BE2C (cell line): ENCODE data around the gene CXCR1.

ENCODE experiments used
- DNase-seq: peaks from one replicate; pipeline ENCODE4 v3.0.0-alpha.2; 2020
- H3K27me3 ChIP-seq: fragments of 250-450 bp; sonication (Bioruptor Pico); 2 replicates; pipeline ENCODE4 v1.5.1; 2020; ENCODE audit warnings: mild to moderate bottlenecking
- H3K36me3 ChIP-seq: fragments of 250-450 bp; sonication (Bioruptor Pico); 2 replicates; pipeline ENCODE4 v1.5.1; 2020; ENCODE audit warnings: mild to moderate bottlenecking
- H3K4me1 ChIP-seq: fragments of 250-450 bp; sonication (Bioruptor Pico); 2 replicates; pipeline ENCODE4 v1.5.1; 2020
- H3K4me3 ChIP-seq: 2 replicates; pipeline ENCODE4 v1.5.1; 2011; ENCODE audit warnings: low read depth, low read length
- H3K9me3 ChIP-seq: fragments of 250-450 bp; sonication (Bioruptor Pico); 2 replicates; pipeline ENCODE4 v1.5.1; 2020
- CTCF ChIP-seq: IDR thresholded peaks from 2 replicates; pipeline ENCODE4 v1.5.1; 2012; ENCODE audit warnings: mild to moderate bottlenecking, low read depth, low read length

The CXCR1 gene

DNA sequence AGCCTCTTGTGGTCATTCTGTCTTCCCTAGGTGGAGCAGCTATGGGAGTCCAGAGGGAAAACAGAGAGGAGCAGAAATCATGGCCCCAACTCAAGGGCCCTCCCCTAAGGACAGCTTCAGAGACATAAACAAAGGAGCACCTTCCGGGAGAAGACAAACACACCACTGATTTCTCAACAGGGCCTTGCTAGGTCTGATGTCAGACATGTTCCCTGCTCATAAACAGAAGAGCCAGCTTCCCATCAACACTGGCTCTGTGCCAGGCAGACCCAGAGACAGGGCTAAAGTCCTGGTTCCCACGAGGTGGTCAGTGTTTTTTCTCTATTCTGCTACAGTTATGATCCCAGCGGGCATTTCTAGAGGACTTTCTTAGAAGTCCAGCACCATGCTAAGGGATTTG lies 21.6 kb downstream of the CXCR1 start:
- TF ChIP-seq CTCF = no peak

DNA sequence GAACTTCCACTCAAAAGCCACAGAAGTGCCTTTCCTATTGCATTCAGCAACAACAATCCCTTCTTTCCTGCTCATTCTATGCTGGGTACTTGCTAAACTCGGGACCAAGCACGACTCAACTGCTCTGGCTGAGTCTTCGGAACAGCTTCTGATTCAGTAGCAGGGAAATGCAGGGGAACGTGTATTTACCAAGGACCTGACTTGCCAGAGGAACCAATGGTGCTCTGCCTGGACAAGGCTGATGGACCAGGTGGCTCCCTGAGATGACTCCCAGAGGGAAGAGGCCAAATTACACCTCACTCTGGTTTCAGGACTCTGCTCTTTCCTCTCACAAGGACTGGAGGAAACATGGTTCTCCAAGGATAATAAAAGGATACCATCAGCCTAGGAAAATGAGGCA lies 28.7 kb downstream of the CXCR1 start:
- Histone ChIP-seq H3K4me1 (no peaks in the 10 kb centered on the region), H3K27me3 (peaks cover 54% of the 10 kb centered on the region), H3K36me3 (no peaks in the 10 kb centered on the region), H3K4me3 (no peak overlapping the region), H3K9me3 (no peaks in the 10 kb centered on the region)
- no peak for TF ChIP-seq CTCF
- DNase-seq = no peak

More for the DNA sequence above, 21.6 kb downstream of the CXCR1 start:
- no peaks in the 10 kb centered on the region for H3K36me3 ChIP-seq
- DNase-seq = peak; percentile 34
- H3K27me3 ChIP-seq = peaks cover 18% of the 10 kb centered on the region
- no peak overlapping the region for H3K4me3 ChIP-seq
- H3K9me3 ChIP-seq = 0 out of 2 replicates have a peak, but pooled peaks cover 3% of the 10 kb centered on the region
- no peaks in the 10 kb centered on the region for H3K4me1 ChIP-seq

GRCh38 chr2:218137514-218137913 lies 29.2 kb downstream of the CXCR1 start:
- Histone ChIP-seq H3K4me3 (no peak overlapping the region), H3K4me1 (no peaks in the 10 kb centered on the region), H3K9me3 (no peaks in the 10 kb centered on the region), H3K27me3 (peaks cover 59% of the 10 kb centered on the region), H3K36me3 (no peaks in the 10 kb centered on the region)
- no peak for TF ChIP-seq CTCF
- no peak for DNase-seq

DNA sequence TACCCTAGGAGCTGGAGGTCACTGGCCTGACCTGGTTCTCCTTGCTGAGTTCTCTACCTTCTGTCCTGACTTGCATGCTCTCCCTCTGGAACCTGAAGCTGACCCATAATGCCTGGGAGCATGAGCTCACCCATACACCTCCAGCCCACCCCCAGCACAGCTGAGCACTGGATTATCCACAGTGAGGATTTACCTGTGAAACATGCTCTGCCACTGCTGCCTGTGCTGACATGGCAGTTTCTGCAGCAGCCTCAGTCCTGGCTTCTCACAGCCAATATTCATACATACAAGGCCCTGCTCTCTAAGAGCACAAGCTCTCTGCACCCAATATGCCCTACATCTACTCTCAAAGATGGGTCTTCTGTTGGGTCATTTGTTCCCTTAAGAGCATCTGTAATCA lies 35.9 kb downstream of the CXCR1 start:
- Histone ChIP-seq H3K4me1 (no peaks in the 10 kb centered on the region), H3K9me3 (no peaks in the 10 kb centered on the region), H3K4me3 (no peak overlapping the region), H3K27me3 (peaks cover 12% of the 10 kb centered on the region), H3K36me3 (no peaks in the 10 kb centered on the region)
- DNase-seq = no peak
- no peak for TF ChIP-seq CTCF

DNA sequence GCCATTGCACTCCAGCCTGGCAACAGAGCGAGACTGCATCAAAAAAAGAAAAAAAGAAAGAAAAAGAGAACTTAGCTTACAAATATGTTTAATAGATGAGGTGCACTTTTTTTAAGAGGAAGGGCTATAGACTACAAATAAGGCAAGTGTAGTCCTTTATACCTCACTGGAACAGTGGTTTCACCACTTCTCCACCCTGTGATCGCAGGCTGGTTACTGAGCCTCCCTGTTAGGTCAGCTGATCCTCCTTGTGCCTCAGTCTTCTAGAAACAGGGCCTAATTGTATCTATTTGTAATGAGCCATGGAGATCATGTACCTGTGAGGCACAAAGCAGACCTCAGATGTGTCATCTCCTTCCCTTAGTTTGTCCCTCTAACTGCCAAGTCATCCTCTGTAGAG lies 36.4 kb downstream of the CXCR1 start:
- H3K27me3 ChIP-seq = peaks cover 12% of the 10 kb centered on the region
- H3K4me1 ChIP-seq = no peaks in the 10 kb centered on the region
- no peak for DNase-seq
- no peaks in the 10 kb centered on the region for H3K9me3 ChIP-seq
- no peak overlapping the region for H3K4me3 ChIP-seq
- H3K36me3 ChIP-seq = no peaks in the 10 kb centered on the region
- no peak for TF ChIP-seq CTCF

- Histone ChIP-seq H3K9me3 (no peaks in the 10 kb centered on the region), H3K4me3 (no peak overlapping the region), H3K36me3 (no peaks in the 10 kb centered on the region), H3K4me1 (no peaks in the 10 kb centered on the region), H3K27me3 (peaks cover 12% of the 10 kb centered on the region)
- peak; percentile 22 for DNase-seq
- no peak for TF ChIP-seq CTCF
Observed at GRCh38 chr2:218129458-218130135, 37.2 kb downstream of the CXCR1 start.
